Measurements from ENCODE around the gene USO1.
"Not testable (repeated sequence)": the region's sequence is repeated elsewhere in the genome, so short reads cannot be mapped to it uniquely, and the experiment has no call there.

Gene USO1

DNA sequence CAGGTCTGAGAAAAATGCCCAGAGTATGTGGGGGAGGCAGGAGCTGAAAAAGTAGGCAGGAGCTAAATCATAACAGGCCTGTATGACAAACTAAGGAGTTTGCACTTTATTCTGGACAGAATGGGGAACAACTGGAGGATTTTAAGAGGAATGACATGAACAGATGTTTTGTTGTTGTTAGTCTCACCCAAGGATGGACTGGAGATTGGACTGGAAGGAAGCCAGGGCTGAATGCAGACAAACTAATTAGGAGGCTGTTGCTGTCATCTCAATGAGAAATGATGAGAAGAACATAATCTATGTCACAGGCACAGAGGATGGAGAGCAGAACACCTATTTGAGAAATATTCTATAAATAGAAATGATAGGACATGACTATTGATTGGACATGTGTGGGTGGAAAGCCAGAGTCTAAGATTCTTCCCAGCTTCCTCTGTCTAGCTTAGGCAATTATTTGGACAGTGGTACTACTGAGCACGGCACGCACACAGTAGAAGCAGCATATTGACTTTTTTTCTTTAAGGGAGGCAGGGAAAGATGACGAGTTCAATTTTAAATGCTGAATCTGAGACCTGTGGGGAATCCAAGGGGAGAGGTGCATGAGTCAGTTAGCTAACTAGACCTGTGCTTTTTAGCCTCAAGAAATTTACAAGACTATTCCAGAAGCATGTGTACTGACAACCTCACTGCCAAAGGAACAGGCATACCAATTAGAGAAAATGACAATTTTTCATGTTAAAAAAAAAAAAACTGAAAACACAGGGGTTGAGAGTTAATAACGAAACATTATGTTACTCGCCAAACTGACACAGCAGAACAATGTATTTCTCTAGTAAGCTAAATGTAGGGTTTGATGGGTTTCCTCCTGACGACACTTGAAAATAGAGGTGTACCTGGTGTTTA, 963 bp upstream of the USO1 start:
- no peaks in the 10 kb centered on the region for H3K27me3 ChIP-seq (ENCODE audit: low read depth)
- in situ Hi-C loops (cut with MboI; ENCODE audit: low sequenced_read_pairs) = no loop called here
- DNase-seq (ENCODE audit: low spot score in 2 of 2) = no peak
- H3K4me1 ChIP-seq = peaks cover 18% of the 10 kb centered on the region
- peak overlapping the region; percentile 94 for H3K4me3 ChIP-seq
- no peaks in the 10 kb centered on the region for H3K36me3 ChIP-seq (replicated peaks)
- H3K9me3 ChIP-seq = no peaks in the 10 kb centered on the region

- no peaks in the 10 kb centered on the region for H3K9me3 ChIP-seq
- in situ Hi-C loops (cut with MboI; ENCODE audit: low sequenced_read_pairs) = no loop called here
Measured at GRCh38 chr4:75724867-75725724, 719 bp downstream of the USO1 start.

GRCh38 chr4:75725942-75726538, 1.7 kb downstream of the USO1 start:
- DNase-seq (ENCODE audit: low spot score in 2 of 2); H3K27me3 ChIP-seq (ENCODE audit: low read depth); H3K36me3 ChIP-seq (replicated peaks); H3K9me3 ChIP-seq; in situ Hi-C loops (cut with MboI; ENCODE audit: low sequenced_read_pairs): not testable (repeated sequence)
- peak overlapping the region; percentile 94 for H3K4me3 ChIP-seq
- H3K4me1 ChIP-seq = peaks cover 25% of the 10 kb centered on the region

More at GRCh38 chr4:75724867-75725724, 719 bp downstream of the USO1 start:
- Histone ChIP-seq H3K4me1 (peaks cover 24% of the 10 kb centered on the region), H3K4me3 (peak overlapping the region; percentile 94), H3K27me3 (ENCODE audit: low read depth) (no peaks in the 10 kb centered on the region), H3K36me3 (replicated peaks) (no peaks in the 10 kb centered on the region)
- peak; percentile 67 to 83 for DNase-seq (ENCODE audit: low spot score in 2 of 2)

DNA sequence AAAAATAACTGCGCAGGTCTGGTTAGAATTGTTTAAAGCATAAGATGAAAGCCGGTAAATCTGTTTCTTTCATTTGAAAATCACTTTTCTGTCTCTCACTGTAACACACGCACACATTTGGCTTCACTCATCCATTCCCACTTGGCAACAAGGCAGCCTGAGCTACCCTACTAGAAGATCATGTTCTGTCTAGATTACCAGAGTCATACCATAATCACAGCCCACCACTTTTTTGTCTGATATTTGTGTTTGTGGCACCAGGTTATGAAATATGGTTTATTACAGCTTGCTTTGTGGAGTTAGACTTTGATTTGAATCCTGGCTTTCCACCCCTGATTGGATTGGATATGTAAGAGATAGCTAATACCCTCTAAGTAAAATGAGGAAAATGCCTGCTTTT, 2.2 kb downstream of the USO1 start:
- H3K4me1 ChIP-seq = peaks cover 25% of the 10 kb centered on the region
- peak overlapping the region; percentile 94 for H3K4me3 ChIP-seq
- no peaks in the 10 kb centered on the region for H3K36me3 ChIP-seq (replicated peaks)
- no peaks in the 10 kb centered on the region for H3K9me3 ChIP-seq
- no peaks in the 10 kb centered on the region for H3K27me3 ChIP-seq (ENCODE audit: low read depth)
- DNase-seq (ENCODE audit: low spot score in 2 of 2) = no peak
- in situ Hi-C loops (cut with MboI; ENCODE audit: low sequenced_read_pairs) = no loop called here

DNA sequence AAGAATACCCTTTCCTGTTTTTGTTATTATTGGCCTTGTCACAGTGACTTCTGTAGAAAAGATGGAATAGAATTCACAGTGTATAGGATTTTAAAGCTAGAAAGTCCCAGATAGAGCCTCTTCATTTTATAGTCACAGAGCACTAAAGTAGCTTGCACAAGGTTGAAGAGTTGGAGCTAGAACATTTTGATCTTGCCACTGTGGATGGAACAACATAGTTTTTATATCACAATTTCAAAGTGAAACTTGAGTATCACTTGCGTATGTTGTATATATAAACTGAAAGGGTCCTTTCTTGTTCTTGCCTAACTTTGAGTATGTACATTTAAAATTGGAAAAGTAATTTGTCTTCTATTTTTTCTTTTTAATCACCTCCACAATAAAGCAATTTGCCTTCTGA, 2.7 kb downstream of the USO1 start:
- in situ Hi-C loops (cut with MboI; ENCODE audit: low sequenced_read_pairs) = no loop called here
- H3K36me3 ChIP-seq (replicated peaks) = no peaks in the 10 kb centered on the region
- DNase-seq (ENCODE audit: low spot score in 2 of 2) = no peak
- H3K9me3 ChIP-seq = no peaks in the 10 kb centered on the region
- H3K4me3 ChIP-seq = no peak overlapping the region; the same call in 1 of the 2 replicates
- H3K4me1 ChIP-seq = peaks cover 23% of the 10 kb centered on the region
- no peaks in the 10 kb centered on the region for H3K27me3 ChIP-seq (ENCODE audit: low read depth)

GRCh38 chr4:75729836-75730235, 5.5 kb downstream of the USO1 start:
- H3K9me3 ChIP-seq = 0 out of 2 replicates have a peak, but pooled peaks cover 3% of the 10 kb centered on the region
- peaks cover 11% of the 10 kb centered on the region for H3K4me1 ChIP-seq
- in situ Hi-C loops (cut with MboI; ENCODE audit: low sequenced_read_pairs) = no loop called here
- H3K36me3 ChIP-seq (replicated peaks) = no peaks in the 10 kb centered on the region
- no peak for DNase-seq (ENCODE audit: low spot score in 2 of 2)
- no peak overlapping the region for H3K4me3 ChIP-seq
- H3K27me3 ChIP-seq (ENCODE audit: low read depth) = no peaks in the 10 kb centered on the region

DNA sequence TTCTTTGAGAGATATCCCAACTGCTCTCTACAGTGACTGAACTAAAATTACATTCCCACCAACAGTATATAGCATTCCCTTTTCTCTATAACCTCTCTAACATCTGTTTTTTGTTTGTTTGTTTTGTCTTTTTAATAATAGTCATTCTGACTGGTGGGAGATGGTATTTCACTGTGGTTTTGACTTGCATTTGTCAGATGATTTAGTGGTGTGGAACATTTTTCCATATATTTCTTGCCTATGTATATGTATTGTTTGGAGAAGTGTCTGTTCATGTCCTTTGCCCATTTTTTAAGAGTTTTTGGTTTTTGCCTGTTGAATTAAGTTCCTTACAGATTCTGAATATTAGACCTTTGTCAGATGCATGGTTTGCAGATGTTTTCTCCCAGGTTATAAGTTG, 9.0 kb downstream of the USO1 start:
- no peak for DNase-seq (ENCODE audit: low spot score in 2 of 2)
- in situ Hi-C loops (cut with MboI; ENCODE audit: low sequenced_read_pairs) = no loop called here
- peaks cover 7% of the 10 kb centered on the region for H3K4me1 ChIP-seq

DNA sequence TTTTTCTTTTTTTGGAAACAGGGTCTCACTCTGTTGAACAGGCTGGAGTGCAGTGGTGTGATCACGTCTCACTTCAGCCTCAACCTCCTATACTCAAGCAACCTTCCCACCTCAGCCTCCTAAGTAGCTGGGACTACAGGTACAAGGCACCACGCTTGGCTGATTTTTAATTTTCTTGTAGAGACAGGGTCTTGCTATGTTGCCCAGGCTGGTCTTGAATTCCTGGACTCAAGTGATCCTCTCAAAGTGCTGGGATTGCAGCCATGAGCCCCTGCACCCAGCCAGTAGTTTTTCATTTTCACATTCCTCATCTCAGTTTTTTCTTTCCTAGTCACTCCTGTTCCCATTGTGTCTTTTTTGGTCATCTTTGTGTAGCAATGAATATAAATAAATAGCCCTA, 11.1 kb downstream of the USO1 start:
- H3K4me1 ChIP-seq = no peaks in the 10 kb centered on the region
- DNase-seq (ENCODE audit: low spot score in 2 of 2) = no peak
- H3K27me3 ChIP-seq (ENCODE audit: low read depth) = no peaks in the 10 kb centered on the region
- no peak overlapping the region for H3K4me3 ChIP-seq
- in situ Hi-C loops (cut with MboI; ENCODE audit: low sequenced_read_pairs) = no loop called here
- H3K36me3 ChIP-seq (replicated peaks) = no peaks in the 10 kb centered on the region
- 0 out of 2 replicates have a peak, but pooled peaks cover 3% of the 10 kb centered on the region for H3K9me3 ChIP-seq

More for the DNA sequence above, 9.0 kb downstream of the USO1 start:
- Histone ChIP-seq H3K36me3 (replicated peaks) (no peaks in the 10 kb centered on the region), H3K4me3 (no peak overlapping the region), H3K27me3 (ENCODE audit: low read depth) (no peaks in the 10 kb centered on the region), H3K9me3 (0 out of 2 replicates have a peak, but pooled peaks cover 3% of the 10 kb centered on the region)

- no peaks in the 10 kb centered on the region for H3K27me3 ChIP-seq (ENCODE audit: low read depth)
- H3K9me3 ChIP-seq = 0 out of 2 replicates have a peak, but pooled peaks cover 3% of the 10 kb centered on the region
- no peak for DNase-seq (ENCODE audit: low spot score in 2 of 2)
- in situ Hi-C loops (cut with MboI; ENCODE audit: low sequenced_read_pairs) = no loop called here
- H3K4me3 ChIP-seq = no peak overlapping the region
- no peaks in the 10 kb centered on the region for H3K4me1 ChIP-seq
- no peaks in the 10 kb centered on the region for H3K36me3 ChIP-seq (replicated peaks)
Measured at GRCh38 chr4:75736862-75737261, 12.5 kb downstream of the USO1 start.

DNA sequence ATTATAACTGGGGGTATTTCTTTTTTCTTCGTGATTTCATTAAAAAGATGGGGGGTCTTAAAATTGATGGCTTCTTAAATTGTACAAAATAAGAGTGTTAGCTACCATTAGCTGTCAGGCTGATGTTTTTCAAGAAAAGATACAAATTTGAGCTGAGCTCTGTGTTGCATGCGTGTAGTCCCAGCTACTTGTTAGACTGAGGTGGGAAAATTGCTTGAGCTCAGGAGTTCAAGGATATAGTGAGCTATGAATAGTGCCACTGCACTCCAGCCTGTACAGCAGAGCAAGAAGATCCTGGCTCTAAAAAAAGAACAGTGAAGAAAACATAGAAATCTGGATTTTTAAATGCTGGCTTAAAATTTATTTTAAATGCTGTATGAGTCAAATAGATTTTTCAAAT, 13.0 kb downstream of the USO1 start:
- in situ Hi-C loops (cut with MboI; ENCODE audit: low sequenced_read_pairs) = no loop called here
- Histone ChIP-seq H3K36me3 (replicated peaks) (no peaks in the 10 kb centered on the region), H3K4me1 (no peaks in the 10 kb centered on the region), H3K27me3 (ENCODE audit: low read depth) (no peaks in the 10 kb centered on the region), H3K4me3 (no peak overlapping the region), H3K9me3 (0 out of 2 replicates have a peak, but pooled peaks cover 3% of the 10 kb centered on the region)
- no peak for DNase-seq (ENCODE audit: low spot score in 2 of 2)

DNA sequence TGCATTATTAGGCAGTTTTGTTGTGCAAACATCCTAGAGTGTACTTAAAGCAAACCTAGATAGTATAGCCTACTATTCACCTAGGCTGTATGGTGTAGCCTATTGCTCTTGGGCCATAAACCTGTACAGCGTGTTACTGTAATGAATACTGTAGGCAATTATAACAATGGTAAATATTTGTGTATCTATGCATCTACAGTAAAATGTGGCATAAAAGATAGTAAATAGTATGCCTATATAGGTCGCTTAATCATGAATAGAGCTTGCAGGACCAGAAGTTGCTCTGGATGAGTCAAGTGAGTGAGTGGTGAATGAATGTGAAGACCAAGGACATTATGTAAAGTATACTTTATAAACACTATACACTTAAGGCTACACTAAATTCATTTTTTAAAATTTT, 16.6 kb downstream of the USO1 start:
- no peaks in the 10 kb centered on the region for H3K36me3 ChIP-seq (replicated peaks)
- no peak overlapping the region for H3K4me3 ChIP-seq
- no peak for DNase-seq (ENCODE audit: low spot score in 2 of 2)
- no peaks in the 10 kb centered on the region for H3K9me3 ChIP-seq
- no peaks in the 10 kb centered on the region for H3K4me1 ChIP-seq
- in situ Hi-C loops (cut with MboI; ENCODE audit: low sequenced_read_pairs) = no loop called here
- no peaks in the 10 kb centered on the region for H3K27me3 ChIP-seq (ENCODE audit: low read depth)

DNA sequence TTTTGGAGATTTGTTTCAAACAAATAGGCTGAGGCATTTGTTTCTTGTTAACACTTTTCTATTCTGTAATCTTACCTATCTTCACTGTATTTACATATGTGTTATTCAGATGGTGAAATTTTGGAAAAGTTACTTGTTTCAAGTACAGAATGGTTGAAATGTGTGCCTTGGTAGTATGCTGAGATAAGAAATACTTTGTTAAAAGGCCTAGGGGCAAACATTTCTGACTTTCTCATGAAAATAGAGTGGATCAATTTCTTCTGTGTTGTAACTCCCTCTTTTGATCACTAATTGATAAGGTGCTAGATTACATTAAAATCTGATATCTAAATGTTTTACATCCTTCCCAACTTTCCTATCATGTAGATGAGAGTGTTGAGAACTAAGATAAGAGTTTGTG, 18.1 kb downstream of the USO1 start:
- no peaks in the 10 kb centered on the region for H3K27me3 ChIP-seq (ENCODE audit: low read depth)
- H3K4me1 ChIP-seq = no peaks in the 10 kb centered on the region
- H3K36me3 ChIP-seq (replicated peaks) = no peaks in the 10 kb centered on the region
- in situ Hi-C loops (cut with MboI; ENCODE audit: low sequenced_read_pairs) = no loop called here
- no peak for DNase-seq (ENCODE audit: low spot score in 2 of 2)
- H3K9me3 ChIP-seq = no peaks in the 10 kb centered on the region
- no peak overlapping the region for H3K4me3 ChIP-seq

DNA sequence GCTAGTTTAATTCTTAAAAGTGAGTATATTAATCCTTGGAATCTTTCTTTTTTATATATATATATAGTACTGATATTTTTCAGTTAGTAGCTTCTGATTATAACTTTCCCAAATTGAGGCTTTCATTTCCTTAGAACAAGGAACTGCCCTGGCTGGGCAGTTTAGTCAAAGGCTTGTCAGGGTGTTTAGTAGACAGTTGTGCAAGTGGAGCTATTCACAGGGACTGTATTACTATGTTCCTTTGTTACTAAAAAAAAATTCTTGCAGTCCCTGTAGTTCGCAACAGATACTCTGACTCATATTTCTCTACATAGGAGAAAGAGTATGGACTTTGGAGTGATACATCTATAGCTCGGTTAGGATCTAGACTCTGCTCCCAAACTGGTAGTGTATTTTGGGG, 20.8 kb downstream of the USO1 start:
- DNase-seq (ENCODE audit: low spot score in 2 of 2) = no peak
- Histone ChIP-seq H3K36me3 (replicated peaks) (no peaks in the 10 kb centered on the region), H3K9me3 (no peaks in the 10 kb centered on the region), H3K27me3 (ENCODE audit: low read depth) (no peaks in the 10 kb centered on the region), H3K4me1 (no peaks in the 10 kb centered on the region), H3K4me3 (no peak overlapping the region)
- in situ Hi-C loops (cut with MboI; ENCODE audit: low sequenced_read_pairs) = no loop called here
